Stimulated activated CD8-positive, alpha-beta memory T cell treated with anti-CD3 and anti-CD28 coated beads, Interleukin-7, amount 100 ng/mL, for 24 hours (primary cell): ENCODE measurements around the gene USP15.

Experiments used
- DNase-seq: peaks from one replicate; pipeline ENCODE4 v3.0.0-alpha.2; 2020; ENCODE audit warnings: low read depth

Gene USP15

DNA sequence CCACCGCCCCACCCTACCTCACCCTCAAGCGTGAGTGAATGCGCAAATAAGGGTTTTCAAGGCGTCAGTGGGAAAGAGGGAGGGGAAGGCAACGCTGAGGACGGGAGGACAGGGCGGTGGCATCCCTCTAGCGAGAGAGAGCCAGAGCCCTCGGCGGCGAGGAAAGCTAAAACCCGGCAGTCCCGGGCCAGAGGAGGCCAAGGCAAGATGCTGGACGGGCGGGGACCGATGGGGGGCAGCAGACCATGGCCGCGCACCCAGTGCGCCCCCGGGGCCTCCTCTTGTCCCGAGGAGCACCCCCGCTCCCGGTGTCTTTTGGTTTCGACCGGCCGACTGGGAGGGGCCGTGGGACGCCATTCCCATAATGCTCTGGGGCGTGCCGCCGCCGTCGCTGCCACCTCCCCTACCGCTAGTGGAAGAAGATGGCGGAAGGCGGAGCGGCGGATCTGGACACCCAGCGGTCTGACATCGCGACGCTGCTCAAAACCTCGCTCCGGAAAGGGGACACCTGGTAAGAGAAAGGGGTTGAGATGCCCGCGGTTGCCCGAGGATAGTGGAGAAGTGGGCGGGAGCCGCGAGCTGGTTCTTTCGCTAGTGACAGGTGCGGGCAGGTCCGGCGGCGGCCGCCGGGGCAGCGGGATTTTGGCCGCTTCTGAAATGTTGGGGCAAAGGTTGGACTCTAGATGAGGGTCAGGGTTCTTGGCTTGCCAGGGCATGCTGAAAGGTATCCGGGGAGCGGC is at the start of gene USP15:
Gene USP15, plus strand, starts transcription at position 412 of the 740 bp plus-strand sequence. Its CDS starts 11 bp downstream, at position 423.
- peak; percentile 85 for DNase-seq

DNA sequence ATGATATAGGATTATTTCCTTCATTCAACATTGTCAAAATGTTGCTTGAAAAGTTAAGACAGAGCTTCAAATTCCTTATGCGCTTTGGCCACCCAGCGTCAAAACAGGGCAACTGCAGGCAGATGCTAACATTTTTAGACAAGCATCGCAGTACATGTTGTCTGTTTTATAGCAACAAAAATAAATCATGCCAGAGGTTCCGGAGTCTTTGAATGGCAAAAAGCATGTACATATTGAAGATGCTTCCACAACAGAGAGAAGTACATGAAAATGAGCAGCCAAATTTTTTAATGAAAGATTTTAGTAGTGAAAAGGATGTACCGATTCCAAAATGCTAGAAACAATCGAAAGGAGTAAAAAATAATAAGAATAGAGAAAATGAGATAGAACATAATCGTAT is 49.8 kb upstream of the USP15 start:
- DNase-seq: no peak

DNA sequence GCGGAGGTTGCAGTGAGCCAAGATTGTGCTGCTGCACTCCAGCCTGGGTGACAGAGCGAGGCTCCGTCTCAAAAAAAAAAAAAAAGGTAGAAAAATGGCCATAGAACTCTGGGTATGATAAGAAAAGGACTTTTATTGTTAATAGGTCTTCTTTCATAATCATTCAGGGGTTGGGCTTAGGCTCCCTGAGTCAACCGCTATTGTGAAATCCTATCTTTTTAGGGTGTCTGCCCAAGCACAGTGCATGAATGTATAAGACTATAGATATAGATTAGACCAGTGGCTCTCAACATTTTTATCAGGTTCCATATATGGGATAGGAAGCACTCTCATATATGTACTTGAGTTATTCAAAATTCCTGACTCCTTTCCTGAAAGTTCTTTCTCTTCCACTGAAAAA is 48.7 kb upstream of the USP15 start:
- DNase-seq: no peak

DNA sequence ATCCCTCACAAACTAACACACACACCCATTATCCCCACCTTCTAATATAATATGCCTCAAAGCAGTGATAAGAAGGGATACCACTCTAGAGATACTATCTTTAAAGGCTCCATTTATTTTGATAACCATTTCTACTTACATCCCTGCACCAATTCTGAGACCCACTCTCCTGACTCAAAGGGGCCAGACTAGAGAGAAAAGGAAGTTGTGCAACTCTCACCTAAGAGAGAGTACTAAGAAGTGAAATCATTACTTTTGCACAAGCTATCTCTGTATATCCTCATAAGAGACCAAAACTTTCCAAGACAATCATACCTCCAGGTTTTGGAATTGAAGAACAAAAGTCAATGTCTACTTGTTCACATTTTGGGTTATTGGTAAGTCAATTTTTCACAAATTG is 45.4 kb upstream of the USP15 start:
- no peak for DNase-seq

DNA sequence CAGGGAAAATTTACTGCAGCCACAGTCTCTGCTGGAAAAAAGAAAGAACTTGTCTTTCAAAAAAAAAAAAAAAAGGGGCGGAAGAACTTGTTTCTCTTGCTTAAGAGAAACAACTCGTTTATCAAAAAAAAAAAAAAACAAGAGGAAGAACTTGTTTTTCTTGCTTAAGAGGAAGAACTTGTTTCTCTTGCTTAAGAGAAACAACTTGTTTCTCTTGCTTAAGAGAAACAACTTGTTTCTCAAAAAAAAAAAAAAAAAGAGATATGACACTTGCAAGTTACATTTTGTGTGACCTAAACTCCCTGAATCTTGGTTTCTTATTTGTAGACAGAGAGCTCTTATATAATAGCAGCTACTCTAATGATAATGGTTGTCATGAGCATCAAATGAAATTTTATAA is 44.7 kb upstream of the USP15 start:
- no peak for DNase-seq

DNA sequence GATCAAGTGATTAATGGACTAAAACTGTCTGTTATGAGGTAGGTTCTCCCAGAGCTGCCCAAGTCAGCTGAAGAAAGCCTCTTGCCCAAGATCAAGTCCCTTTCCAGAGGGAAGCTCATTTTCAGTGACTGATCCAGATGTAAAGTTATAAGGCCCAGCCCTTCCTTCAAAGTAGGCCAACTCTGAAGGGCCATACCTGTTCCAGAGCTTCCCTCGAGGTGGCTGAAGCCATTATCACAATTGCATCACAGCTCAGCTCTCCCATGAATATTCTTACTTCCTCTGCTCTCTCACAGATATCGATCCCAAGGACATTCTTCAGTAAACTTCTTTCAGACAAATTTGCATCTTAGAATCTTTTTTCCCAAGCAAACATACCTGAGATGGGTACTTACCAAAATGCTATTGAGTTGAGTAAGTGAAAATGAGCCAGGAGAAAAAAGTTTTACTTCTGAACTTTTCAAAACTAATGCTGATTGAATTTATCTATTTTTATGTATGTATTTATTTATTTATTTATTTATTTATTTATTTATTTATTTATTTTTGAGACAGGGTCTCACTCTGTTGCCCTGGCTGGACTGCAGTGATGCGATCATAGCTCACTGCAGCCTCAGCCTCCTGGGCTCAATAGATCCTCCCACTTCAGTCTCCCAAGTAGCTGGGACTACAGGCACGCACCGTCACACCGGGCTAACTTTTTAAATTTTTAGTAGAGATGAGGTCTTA is 42.6 kb upstream of the USP15 start:
- no peak for DNase-seq

DNA sequence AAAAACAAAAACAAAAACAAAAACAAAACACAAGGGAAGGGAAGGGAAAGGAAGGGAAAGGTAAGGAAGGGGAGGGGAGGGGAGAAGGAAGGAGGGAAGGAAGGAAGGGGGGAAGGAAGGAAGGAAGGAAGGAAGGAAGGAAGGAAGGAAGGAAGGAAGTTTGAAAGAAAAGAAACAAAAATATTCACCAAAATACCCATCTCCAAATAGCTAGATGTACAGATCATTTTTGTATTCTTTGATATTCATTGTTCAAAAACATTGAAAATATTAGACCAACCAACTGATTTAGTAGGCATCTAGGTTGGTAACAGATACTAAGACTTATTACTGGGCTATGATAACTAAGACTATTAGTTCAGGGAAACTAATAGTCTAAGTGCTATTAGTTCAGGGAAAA is 39.1 kb upstream of the USP15 start:
- no peak for DNase-seq

DNA sequence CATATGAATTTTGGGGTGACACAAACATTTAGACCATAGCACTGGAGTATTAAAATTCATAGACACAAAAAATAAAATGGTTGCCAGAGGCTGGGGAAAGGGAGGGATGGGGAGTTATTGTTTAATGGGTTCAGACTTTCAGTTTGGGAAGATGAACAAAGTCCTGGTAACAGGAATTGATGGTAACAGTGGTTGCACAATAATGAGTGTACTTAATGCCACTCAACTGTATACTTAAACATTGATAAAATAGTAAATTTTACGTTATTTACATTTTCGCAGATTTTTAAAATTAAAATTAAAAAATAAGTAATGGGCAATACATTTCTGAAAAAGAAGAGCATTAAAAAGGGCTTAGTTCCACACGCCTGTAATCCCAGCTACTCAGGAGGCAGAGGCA is 35.6 kb upstream of the USP15 start:
- no peak for DNase-seq

DNA sequence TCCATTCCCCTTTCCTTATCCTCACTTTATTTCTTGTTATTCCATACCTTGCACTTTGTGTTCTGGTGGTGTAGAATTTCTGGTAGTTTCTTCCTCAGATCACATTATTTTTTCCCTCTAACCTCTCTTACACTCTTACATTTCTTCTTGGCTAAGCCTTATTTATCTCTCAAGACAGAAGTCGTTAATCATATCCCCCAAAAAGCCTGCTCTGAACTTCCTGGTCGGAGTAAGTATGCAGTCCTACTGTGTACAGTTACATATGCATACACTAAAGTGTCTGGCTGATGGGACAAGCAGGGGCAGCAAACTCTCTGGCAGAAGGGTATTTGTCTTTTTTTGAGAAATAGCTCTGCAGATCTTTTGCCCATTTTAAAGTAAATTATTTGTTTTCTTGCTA is 33.1 kb upstream of the USP15 start:
- no peak for DNase-seq

DNA sequence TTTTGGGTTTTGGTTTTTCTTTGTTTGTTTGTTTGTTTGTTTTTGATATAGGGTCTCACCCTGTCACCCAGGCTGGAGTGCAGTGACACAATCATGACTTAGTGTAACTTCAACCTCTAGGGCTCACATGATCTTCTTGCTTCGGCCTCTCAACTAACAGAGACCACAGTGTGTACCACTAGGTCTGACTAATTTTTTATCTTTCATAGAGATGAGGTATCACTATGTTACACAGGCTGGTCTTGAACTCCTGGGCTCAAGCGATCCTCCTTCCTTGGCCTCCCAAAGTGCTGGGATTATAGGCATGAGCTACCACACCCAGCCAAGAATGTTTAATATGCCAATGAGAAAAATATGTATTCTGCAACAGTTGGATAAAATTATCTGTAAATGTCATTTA is 29.6 kb upstream of the USP15 start:
- no peak for DNase-seq

DNA sequence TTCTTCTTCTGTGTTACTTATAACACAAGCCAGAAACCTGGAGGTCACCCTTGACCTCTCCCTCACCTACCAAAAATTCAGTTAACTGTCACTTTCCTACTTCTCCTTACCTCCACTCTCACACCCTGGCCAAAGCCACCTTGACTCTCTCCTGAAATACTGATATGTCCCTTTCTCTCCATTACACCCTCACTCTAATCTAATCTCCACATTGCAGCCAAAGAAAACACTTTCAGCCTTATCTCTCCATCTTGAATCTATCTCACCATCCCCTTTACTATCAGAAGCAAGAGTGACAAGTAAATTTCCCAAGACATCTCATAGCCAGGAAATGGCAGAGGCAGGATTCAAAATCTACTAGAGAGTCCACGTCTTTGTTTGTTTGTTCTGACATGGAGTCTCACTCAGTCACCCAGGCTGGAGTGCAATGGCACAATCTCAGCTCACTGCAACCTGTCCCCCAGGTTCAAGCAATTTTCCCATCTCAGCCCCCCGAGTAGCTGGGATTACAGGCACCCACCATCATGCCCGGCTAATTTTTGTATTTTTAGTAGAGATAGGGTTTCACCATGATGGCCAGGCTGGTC is 28.0 kb upstream of the USP15 start:
- no peak for DNase-seq

DNA sequence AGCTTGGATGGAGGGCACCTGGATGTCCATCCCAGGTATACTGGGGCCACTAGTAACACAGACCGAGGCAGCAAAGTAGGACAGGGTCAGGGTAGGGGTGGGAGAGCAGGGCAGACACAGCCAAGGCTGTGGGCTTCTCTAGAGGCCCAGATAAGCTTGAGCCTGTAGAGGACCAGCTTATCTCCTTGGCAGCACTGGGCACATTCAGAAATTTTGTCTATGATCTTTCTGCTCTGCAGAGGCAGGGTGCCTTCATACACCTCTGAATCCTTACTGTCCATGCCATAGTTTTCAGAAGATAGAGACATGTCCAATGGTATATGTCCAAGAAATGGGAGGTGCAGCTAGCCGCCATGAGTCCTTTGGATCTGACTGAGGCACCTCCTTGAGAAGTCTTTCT is 26.4 kb upstream of the USP15 start:
- no peak for DNase-seq

DNA sequence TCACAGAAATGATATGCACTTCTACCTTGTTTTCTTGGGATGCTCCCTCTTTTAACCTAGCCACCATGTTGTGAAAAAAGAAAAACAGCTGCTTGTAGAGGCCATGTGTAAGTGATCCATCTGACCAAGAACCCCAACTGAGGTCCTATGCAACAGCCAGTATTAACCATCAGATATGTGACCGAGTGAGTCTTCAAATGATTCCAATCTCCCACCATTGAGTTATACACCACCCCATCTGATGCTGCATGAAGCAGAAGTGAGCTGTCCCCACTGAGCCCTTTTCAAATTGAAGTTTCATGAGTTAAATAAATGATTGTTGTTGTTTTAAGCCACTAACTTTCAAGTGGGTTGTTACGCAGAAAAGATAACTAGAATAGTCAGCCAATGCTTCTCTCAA is 20.6 kb upstream of the USP15 start:
- no peak for DNase-seq

DNA sequence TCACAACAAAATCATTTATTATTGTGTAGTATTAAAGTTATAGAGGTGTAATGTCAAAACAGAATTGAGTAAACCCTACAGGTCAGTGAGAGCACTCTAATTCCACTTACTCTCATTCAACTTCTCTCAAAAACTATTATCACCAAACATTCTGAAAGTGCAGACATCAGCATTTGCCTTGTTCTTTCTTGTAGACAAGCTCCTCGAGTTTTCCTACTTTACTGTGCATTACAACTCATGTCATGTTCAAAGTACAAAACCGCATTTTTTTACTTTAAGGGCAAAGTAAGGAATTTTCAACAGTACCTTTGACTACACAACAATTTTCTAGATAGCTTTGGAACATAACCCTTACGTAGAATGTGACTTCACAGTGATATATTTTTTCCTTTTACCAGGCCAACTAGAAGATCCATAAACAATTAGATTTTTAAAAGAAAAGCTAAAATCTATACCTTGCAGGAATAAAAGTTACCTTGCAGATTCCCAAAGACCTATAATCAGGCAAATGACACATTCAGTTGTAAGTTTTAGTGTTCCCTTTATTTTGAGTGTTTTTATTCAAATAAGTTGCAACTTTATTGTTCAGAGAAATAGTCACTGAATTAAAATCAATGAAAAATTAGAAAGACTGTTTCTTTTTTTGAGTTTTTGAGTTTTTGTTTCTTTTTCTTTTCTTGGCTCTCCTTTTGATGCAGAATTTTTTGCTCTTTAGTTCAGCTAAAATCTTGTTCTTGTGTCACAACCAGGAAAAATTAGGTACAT is 12.7 kb upstream of the USP15 start:
- DNase-seq: no peak

DNA sequence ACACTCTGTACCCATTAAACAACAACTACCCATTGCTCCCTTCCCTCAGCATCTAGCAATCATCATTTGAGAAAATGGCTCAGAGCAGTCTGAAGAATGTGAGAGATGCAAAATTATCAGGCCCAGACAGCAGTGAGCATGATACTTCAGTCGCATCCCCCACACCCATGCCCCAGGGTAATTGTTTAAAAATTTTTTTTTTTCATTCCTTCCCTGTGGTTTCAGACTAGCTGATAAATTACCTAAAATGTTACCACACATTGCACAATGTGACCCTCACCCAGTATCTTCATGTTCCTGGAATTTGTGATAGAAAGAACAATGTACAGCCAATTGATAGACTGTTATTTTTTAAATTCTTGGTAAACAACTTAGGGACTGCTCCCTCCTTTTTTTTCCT is 11.3 kb upstream of the USP15 start:
- DNase-seq: no peak

DNA sequence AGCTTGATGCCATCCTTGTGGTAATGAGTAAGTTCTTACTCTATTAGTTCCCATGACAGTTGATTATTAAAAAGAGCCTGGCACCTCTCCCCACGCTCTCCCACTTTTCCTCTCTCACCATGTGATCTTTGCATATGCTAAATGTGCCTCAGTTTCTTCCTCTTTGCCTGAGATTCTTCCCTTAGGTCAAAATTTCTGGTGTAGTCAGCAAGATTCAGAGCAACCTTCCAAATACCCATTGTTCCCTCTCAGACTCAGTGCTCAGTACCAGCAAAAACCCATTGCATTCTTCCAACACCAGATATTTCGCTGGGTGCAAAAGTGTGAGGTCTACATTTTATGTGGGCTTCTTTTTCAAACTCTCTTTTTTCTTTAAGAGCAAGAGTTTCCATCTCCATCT is 10.8 kb upstream of the USP15 start:
- no peak for DNase-seq

DNA sequence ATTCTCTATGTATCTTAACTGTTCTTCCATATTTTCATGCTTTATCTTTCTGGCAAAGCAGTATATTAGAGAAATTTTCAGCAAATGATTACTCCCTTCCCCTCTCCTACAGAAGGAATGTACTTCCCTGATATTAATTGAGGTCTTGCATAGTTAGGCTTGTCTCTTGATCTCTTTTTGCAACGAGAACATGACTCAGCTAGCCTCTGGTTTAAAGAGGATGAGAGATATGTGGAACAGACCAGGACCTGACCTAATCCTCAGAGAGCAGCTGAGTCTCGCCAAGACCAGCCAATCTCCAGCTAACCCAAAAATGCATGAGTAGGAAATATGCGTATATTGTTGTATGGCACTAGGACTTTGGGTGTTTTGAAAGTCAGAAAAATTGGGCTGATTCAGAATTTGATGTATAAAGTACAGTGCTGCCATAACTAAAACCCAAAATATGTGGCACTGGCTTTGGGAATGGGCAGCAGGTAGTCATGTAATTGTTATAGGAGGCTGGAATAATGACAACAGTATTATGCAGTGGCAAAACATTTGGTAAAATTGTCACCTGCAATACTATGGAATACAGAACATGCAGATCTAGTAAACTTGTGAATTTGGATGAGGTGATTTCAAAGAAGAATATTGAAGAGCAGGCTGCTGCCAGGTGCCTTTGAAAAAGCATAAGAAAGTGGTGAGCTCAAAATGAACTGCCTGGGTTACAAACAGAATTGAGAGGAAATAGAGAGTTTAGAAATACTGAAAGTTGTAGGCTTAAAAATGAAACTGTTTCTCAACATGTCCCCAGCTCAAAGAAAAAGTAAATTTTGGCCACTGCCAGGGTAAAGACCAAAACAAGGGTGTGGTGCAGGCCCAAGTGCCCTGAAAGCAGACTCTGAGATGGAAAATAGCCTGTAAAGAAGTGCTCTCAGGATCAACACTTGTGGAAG is 9.3 kb upstream of the USP15 start:
- no peak for DNase-seq

DNA sequence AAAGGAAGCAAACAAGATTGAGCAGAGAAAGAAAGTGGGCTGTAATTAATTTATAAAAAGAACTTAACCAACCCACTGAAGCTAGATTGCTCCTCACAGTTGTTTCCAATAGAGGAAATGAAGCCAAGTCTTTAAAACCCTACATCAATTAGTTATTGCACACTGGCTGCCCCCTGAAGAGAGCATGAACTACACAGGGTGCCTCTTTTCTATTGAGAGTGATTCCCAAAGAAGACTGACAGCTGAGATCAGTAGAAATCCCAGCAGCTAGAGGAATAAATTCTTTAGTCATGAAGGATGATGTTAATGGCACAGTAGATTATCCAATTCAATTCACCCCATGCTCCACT is 8.6 kb upstream of the USP15 start:
- DNase-seq: no peak

DNA sequence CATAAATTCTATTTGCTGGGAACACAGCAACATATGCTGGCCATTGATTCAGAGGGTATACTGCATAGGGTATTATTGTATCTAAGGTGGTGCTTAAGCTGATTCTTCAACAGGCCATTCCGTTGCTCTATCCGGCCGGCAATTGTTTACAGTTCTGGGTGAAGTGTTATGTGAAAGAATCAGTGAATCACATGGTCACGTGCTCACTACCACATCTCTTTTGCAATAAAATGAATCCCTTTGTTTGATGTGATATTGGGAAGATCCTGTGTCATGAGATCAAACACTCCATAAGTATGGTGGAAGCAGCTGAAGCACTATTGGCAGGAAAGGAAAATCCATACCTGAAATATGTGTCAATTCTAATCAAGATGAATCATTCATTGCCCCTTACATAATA is 7.6 kb upstream of the USP15 start:
- no peak for DNase-seq

DNA sequence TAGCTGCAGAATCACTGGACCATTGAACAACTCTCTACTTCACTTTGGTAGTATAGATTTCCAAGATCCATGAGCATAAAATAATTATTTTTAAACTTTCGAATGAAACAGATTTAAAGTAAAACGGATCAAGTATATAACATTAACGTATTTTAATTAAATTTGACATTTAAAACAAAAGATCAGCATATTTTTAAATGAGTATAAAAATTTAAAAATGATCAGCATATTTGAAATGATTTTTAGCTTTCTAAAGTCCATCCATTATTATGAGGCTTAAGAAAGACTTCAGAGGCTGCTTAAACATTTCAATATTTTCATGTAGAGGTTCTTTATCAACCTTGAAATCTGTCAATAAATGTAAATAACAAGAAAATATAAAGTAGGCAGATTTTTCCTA is 5.2 kb upstream of the USP15 start:
- DNase-seq: no peak

DNA sequence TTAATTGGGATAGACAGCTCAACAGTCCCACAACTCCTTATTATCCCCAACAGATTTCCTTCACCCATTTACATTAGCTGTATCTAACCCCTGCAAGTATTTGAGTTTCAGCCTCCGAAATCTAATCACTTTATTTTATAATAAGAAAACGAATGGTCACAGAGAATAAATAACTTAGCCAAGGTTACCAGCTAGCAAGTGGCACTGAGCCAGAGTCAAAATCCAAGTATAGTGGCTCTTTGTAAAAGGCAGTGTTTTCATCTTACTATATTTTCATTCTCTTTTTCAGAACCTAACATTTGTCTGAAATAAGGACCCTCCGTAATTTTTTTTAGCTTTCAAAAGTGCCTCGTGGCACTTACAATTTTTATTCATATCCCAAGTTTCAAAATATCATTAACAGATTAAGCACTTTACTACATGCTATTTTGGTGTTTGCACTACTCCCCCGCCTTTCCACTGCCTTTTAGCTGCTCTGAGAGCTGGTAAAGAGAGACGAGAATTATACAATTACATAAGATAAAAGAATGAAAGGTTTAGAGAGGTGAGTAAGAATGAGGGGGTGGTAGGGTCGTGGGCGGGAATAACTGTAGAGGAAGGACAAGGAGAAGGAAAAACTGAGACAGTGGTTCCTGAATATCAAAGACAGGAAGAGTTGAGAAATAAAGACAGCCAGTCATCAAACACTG is 3.7 kb upstream of the USP15 start:
- DNase-seq: no peak
